DOHH2 (cell line): ENCODE results near the gene SIK3.

Source experiments
- H3F3A ChIP-seq: fragments of 200-600 bp; sonication (generic), shearing (Covaris generic); 2 replicates; pipeline ENCODE4 v1.6.0; 2016; ENCODE audit warnings: antibody characterized with exemption, mild to moderate bottlenecking; ENCODE audit not compliant: control insufficient read depth, insufficient read depth
- H3K27ac ChIP-seq: fragments of 200-600 bp; sonication (generic); 2 replicates; pipeline ENCODE4 v1.5.1; 2014; ENCODE audit warnings: low read depth, mild to moderate bottlenecking, low read length, moderate library complexity
- H3K27me3 ChIP-seq: fragments of 200-600 bp; sonication (generic); 2 replicates; pipeline ENCODE4 v1.6.1; 2014; ENCODE audit warnings: mild to moderate bottlenecking, low read length, mixed read lengths; ENCODE audit not compliant: control insufficient read depth
- H3K36me3 ChIP-seq: fragments of 200-600 bp; sonication (generic); 2 replicates; pipeline ENCODE4 v1.6.1; 2014; ENCODE audit warnings: mild to moderate bottlenecking, low read length, moderate library complexity, mixed read lengths; ENCODE audit not compliant: control insufficient read depth
- H3K4me1 ChIP-seq: fragments of 200-600 bp; sonication (generic); 2 replicates; pipeline ENCODE4 v1.6.1; 2014; ENCODE audit warnings: mild to moderate bottlenecking, low read length, mixed read lengths; ENCODE audit not compliant: control insufficient read depth
- H3K4me2 ChIP-seq: fragments of 200-600 bp; sonication (generic); 2 replicates; pipeline ENCODE4 v1.6.0; 2014; ENCODE audit warnings: mild to moderate bottlenecking, low read length, moderate library complexity
- H3K4me3 ChIP-seq: fragments of 200-600 bp; sonication (generic); 2 replicates; pipeline ENCODE4 v1.5.1; 2014; ENCODE audit warnings: mild to moderate bottlenecking, low read length, mixed read lengths
- H3K79me2 ChIP-seq: fragments of 200-600 bp; sonication (generic); 2 replicates; pipeline ENCODE4 v1.6.1; 2014; ENCODE audit warnings: mild to moderate bottlenecking, low read length, mixed read lengths; ENCODE audit not compliant: control insufficient read depth
- H3K9me2 ChIP-seq: fragments of 200-600 bp; sonication (generic); replicated peaks from 2 replicates; pipeline ENCODE4 v1.6.1; 2014; ENCODE audit warnings: mild to moderate bottlenecking, low read length, mixed read lengths; ENCODE audit not compliant: control insufficient read depth
- H3K9me3 ChIP-seq: fragments of 200-600 bp; sonication (generic); 2 replicates; pipeline ENCODE4 v1.6.1; 2014; ENCODE audit warnings: antibody characterized with exemption, low read length, mixed read lengths; ENCODE audit not compliant: control insufficient read depth, insufficient read depth
- H4K20me1 ChIP-seq: fragments of 200-600 bp; sonication (generic); 2 replicates; pipeline ENCODE4 v1.6.0; 2014; ENCODE audit warnings: low read depth, mild to moderate bottlenecking, antibody characterized with exemption, low read length, moderate library complexity; ENCODE audit not compliant: control insufficient read depth, insufficient read depth
- CTCF ChIP-seq: fragments of 200-600 bp; sonication (generic); IDR thresholded peaks from one replicate; pipeline ENCODE4 v1.5.1; 2014; ENCODE audit warnings: antibody characterized with exemption, mild to moderate bottlenecking, low read depth, low read length; ENCODE audit not compliant: poor library complexity, severe bottlenecking
- EZH2phosphoT487 ChIP-seq: fragments of 200-600 bp; sonication (generic); IDR thresholded peaks from 2 replicates; pipeline ENCODE4 v1.6.1; 2017; ENCODE audit warnings: borderline replicate concordance, mild to moderate bottlenecking, antibody characterized with exemption, low read length, moderate library complexity, mixed read lengths

The SIK3 gene

DNA sequence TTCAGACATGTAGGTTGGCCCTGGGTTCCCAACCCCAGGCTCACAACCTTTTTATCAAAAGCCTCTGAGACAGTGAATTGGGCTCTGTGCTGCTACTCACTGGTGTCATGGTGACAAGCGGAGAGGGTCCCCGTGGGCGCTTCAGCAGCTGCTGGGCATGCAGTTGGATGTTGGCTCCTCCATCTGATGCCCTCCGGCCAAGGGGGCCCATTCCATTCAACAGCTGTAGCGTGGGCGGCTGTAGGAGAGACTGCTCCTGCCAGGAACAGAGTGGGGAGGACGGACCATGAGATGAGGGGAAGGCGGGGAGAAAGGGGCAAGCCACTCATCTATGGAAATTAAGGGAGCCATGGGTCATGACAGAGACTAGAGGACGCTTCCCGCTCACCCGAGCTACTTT lies 224.8 kb downstream of the SIK3 start:
- Histone ChIP-seq H3K4me1 (no peaks in the 10 kb centered on the region), H3K27ac (no peak overlapping the region), H3K9me3 (no peaks in the 10 kb centered on the region), H3K79me2 (no peaks in the 10 kb centered on the region), H3F3A (no peaks in the 10 kb centered on the region), H3K9me2 (no peaks in the 10 kb centered on the region), H3K36me3 (peaks cover 61% of the 10 kb centered on the region), H3K4me3 (no peak overlapping the region), H3K27me3 (no peaks in the 10 kb centered on the region), H3K4me2 (no peak overlapping the region), H4K20me1 (no peaks in the 10 kb centered on the region)
- no peak for TF ChIP-seq EZH2phosphoT487
- no peak for TF ChIP-seq CTCF

GRCh38 chr11:116871248-116871647 lies 227.0 kb downstream of the SIK3 start:
- H3K4me2 ChIP-seq: no peak overlapping the region

GRCh38 chr11:116870054-116870453 lies 228.2 kb downstream of the SIK3 start:
- no peaks in the 10 kb centered on the region for H3F3A ChIP-seq
- no peaks in the 10 kb centered on the region for H3K9me3 ChIP-seq
- no peaks in the 10 kb centered on the region for H4K20me1 ChIP-seq
- no peaks in the 10 kb centered on the region for H3K79me2 ChIP-seq
- no peaks in the 10 kb centered on the region for H3K4me1 ChIP-seq
- H3K36me3 ChIP-seq: peaks cover 78% of the 10 kb centered on the region
- no peaks in the 10 kb centered on the region for H3K9me2 ChIP-seq
- TF ChIP-seq CTCF: no peak
- no peak for TF ChIP-seq EZH2phosphoT487
- H3K4me3 ChIP-seq: no peak overlapping the region
- H3K27ac ChIP-seq: no peak overlapping the region
- no peak overlapping the region for H3K4me2 ChIP-seq
- no peaks in the 10 kb centered on the region for H3K27me3 ChIP-seq

More at GRCh38 chr11:116871248-116871647, 227.0 kb downstream of the SIK3 start:
- Histone ChIP-seq H3K9me2 (no peaks in the 10 kb centered on the region), H3K9me3 (no peaks in the 10 kb centered on the region), H4K20me1 (no peaks in the 10 kb centered on the region), H3K79me2 (no peaks in the 10 kb centered on the region), H3K4me3 (no peak overlapping the region), H3K4me1 (no peaks in the 10 kb centered on the region), H3K27ac (no peak overlapping the region), H3F3A (no peaks in the 10 kb centered on the region), H3K27me3 (no peaks in the 10 kb centered on the region), H3K36me3 (peaks cover 79% of the 10 kb centered on the region)
- TF ChIP-seq EZH2phosphoT487: no peak
- TF ChIP-seq CTCF: no peak

DNA sequence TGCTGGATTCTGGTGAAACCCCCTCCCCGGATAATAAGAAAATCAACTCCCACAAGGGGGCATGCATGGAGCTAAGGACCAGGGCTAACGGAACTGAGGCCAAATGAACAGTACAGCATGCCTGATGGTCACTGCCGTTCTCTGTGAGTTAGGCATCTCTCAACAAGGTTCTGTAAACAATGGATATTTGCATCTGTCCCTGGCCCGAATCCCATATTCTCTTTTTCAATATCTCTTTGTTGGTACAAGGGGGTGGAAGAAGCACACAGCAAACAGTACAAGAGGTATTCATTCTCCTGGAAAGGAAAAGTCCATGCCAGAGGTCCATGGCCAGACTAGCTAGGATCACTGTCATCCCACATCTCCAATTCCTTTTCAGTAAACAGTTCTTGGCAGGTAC lies 228.6 kb downstream of the SIK3 start:
- H3K4me2 ChIP-seq: no peak overlapping the region
- H3K27ac ChIP-seq: no peak overlapping the region
- no peaks in the 10 kb centered on the region for H3F3A ChIP-seq
- no peaks in the 10 kb centered on the region for H3K4me1 ChIP-seq
- no peaks in the 10 kb centered on the region for H3K27me3 ChIP-seq
- H3K36me3 ChIP-seq: peaks cover 80% of the 10 kb centered on the region
- H4K20me1 ChIP-seq: no peaks in the 10 kb centered on the region
- no peak overlapping the region for H3K4me3 ChIP-seq
- TF ChIP-seq CTCF (no peak), EZH2phosphoT487 (no peak)
- H3K79me2 ChIP-seq: no peaks in the 10 kb centered on the region
- H3K9me2 ChIP-seq: no peaks in the 10 kb centered on the region
- H3K9me3 ChIP-seq: no peaks in the 10 kb centered on the region
